Activated gamma-delta T cell (primary cell): Measurements from ENCODE around the gene CPNE4.
"Not testable (repeated sequence)": the region's sequence is repeated elsewhere in the genome, so short reads cannot be mapped to it uniquely, and the experiment has no call there.

Experiments used
- DNase-seq: peaks from one replicate; lab custom pipeline; 2025; lab: John Stamatoyannopoulos, UW
- total RNA-seq, 2 donors: gene quantifications; one replicate each; lab custom pipeline; 2026; lab: John Stamatoyannopoulos, UW

CPNE4 gene
- 0 reads per million in 2 donors for total RNA-seq

DNA sequence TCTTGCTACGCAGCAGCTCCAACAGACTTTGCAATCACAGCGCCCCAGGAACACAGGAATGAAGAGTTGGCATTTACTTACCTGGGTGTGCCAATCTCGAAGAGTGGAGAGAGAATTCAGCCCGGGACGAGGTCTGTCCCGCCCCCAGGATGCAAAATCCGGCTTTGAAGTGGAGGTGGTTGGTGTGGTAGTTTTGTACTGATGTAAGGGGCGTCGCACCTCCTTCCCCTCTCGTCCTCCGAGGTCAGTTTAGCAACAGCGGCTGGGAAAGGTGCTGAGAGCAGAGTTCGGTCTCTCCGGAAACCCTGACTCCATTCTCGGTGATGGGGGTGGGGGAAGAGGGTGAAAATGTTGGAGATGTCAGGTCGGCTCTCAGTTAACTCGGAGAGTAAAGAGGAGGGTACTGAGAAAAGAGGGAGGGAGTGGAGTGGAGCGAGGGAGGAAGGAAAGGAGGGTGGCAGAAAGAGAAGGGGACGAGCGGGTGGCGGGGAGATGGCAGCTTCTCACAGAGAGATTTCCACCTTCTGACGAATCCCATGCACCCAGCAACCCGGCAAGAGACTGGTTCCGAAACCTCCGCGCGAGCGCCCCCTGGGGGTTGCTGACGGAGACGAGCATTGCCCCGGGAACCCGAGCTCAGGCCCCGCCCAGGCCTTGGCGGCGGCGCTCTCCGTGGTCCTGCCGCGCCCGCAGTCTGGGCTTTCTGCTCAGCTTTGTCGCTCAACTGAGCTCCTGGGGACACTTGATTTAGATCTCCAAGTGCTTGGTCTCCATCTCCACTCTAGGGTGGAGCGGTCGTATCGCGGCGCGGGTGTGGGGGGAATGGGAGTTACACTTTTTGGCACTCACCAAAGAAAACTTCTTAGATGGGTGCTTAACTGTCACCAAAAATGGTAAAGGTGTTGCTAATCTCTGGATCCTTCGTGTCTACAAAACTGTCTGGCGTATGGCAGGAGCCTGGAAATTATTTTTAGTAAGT, at the start of gene CPNE4:
Gene CPNE4 (minus strand): TSS at position 529 of the 979 bp plus-strand sequence.
- DNase-seq: no peak

DNA sequence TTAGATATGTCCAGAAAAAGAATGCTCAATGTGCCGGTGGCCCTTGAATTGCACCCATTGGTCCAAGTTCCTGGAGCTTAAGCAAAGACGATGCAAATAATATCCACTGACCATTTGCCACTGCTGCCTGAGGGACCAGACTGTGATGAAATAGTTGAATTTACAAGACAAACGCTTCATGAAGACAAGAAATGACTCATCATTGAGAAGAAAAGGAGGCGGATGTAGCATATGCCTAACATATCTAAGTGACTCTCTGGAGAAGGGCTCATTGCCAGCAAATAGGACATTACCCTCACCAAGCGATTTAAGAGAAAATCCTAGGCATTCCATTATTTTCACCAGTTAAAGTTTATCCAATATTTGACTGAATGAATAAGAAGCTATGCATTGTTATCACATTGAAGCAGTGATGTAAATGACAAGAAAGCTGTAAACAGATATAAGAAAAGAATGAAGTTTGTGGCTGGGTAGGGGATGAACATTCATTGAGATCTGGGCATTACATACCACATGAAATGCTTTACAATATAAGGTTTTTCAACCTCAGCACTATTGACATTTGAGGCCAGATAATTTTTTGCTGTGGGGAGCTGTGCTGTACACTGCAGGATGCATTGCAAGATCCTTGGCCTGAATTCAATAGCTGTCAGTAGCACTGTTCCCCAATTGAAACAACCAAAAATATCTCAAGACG, 48.9 kb upstream of the CPNE4 start:
- no peak for DNase-seq

DNA sequence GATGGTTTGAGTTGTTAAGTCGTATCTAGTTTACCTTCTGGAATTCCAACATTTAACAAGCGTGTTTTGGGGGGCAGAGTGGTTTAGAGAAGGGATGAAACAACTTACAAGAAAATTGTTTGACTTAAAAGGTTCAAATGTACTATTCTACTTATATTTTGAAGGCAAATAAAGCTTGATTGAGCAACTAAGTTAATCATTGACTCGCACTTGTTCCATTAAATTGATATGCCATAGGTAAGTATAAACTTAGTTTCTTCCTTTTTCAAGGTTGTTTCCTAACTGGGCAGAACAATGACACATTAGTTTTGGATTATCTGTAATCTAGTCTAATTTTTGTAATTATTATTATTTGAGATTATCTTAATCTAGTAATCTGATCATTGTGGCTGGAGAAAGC, 48.3 kb upstream of the CPNE4 start:
- no peak for DNase-seq

DNA sequence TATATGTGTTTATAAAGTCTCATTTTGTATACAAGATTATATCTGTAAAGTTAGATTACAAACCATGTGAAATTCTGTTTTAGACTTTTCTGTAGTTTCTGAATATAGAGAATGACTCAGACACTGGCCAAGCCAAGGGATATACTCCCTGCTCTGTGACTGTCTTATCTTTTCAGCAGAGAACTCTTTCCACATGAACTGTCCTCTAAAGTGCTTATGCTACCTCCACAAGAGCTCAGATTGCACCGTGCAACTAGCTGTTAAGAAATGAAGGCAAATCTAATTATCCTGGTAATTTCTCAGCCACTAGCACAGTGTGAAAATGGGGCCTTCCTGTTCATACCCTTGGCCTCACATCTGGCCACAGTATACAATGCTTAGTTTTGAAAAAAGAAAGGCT, 44.3 kb upstream of the CPNE4 start:
- DNase-seq: no peak

DNA sequence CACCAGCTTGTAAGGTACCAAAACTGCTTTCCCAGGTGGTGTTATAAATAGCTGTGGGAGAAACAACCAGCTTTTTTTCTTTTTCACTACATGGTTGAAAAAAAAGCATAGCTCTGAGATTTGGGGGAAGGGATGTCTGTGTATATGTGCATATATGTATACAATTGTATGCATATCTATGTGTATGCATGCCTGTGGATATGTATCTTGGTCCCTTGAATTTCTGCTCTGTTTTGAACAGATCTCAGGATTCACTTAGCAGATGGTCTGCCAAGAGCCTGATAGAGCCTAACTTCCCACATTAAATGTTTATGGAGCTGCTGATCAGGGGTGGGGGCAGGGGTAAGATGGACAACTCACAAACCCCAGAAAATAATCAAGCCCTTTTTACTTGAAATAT, 39.0 kb upstream of the CPNE4 start:
- DNase-seq: no peak

DNA sequence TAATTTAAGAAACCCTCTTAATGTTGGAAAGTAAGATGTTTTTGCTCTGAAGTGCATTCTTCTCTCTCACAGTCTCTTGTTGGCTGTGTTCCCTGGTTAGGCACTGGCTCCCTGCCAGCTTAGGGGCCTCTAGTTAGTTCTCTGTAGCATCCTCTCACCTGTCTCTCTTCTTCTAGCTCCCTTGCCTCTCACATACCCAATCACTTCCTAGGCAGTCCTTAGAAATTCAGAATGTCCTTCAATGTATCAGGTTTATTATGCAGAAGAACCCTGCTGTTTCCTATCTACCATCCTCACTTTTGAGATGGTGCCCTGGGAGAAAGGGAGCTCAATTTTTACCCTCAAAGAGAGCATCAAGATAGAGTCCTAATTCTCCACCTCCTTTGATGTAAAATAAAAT, 36.2 kb upstream of the CPNE4 start:
- no peak for DNase-seq

DNA sequence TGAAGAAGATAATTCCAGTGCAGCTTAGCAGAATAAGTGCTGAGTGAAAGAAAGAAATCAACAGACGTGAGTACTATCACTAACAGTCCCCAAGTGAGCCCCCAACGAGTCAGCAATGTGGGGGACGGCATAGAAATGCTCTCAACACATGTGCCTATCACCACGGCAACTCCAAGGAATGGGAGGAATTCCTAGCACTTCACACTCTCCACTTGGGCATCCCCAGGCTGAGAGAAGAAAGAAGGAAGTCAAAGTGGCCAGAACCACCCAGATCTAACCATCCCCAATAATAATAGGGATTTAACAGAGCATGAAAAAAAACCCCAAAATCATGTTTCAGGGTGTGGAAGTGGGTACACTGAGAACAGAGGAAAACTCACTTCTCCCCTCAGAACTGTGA, 29.3 kb upstream of the CPNE4 start:
- no peak for DNase-seq

DNA sequence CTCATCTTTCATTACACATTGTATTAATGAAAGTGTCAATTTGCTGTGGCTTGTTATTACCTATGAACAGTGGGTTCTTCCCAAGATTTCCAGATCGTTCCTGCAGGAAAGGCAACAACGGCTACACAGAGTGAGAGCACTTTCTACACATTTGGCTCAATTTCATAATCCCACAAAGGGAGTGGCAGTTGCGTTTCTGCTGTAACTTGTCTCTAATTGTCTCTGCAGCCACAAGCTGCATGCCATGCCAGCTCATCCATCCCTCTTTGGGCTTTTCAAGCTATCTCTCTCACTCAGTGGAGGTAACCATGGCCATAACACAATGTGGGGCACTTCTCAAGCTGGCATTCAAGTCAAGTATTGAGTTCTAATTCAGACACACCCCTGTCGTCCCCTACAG, 27.7 kb upstream of the CPNE4 start:
- no peak for DNase-seq

DNA sequence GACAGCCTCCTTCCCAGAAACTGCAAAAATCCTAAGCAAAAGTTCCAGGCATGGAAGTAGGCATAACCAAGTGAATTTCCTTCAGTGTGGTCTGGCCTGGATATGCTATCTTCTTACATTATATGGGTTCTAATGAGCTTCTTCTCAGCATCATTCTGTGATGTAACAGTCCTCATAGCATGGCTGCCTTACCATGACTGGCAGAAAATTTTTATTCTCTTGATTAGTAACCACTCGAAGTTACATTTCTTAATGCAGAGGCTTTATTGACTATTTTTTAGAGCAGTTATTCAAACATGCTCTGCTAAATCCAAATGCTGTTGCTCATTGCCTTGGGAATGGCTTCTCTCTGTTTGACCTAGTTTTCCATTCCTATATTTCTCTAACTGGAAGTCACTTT, 21.1 kb upstream of the CPNE4 start:
- no peak for DNase-seq

DNA sequence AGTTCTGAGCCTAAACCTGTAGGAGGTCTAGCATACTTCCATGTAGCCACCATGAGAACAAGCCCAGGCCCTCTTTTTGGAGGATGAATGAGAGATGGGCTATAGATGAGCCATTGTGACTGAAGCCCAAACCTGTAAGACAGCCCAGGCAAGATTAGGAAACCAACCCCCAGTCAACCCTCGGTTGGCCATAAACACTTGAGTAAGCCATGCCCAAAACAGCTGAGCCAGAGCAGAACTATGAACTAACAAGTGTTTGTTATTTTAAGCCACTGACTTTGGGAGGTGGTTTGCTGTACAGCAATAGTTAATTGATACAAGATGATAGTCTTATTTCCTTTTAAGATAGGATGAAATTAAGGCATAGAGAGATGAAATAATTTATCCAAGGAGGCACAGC, 12.4 kb upstream of the CPNE4 start:
- DNase-seq: no peak

DNA sequence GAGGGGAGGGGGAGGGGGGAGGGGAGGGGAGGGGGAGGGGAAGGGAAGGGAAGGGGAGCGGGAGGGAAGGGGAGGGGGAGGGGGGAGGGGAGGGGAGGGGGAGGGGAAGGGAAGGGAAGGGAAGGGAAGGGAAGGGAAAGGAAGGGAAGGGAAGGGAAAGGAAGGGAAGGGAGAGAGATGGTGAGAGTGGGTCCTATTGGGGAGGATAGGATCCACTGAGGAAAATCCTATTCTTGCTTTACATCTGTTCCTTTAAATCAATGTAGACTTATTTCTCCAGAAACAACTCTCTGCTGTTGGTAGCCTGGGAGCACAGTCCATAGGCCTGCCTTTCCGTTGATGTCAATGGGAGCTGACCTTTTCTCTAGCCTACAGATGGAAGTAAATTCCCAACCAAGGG, 10.1 kb upstream of the CPNE4 start:
- DNase-seq: not testable (repeated sequence)

DNA sequence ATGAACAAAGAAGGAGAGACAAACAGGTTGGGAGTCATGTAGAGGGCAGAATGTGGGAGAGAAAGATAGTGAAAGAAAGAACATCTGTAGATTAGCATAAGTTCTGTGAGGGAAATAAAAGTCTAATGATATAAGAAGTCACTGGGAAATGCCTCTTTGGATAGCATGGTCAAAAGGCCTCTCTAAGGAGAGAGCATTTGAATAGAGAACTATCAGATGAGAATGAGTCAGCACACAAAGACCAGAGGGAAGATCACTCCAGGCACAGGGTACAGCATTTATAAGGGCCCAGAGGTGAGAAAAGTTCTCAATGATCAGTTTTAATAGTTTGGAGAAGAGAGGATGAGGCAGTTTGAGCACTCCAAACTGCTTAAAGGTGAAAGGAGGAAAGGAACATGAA, 7.9 kb upstream of the CPNE4 start:
- DNase-seq: no peak

DNA sequence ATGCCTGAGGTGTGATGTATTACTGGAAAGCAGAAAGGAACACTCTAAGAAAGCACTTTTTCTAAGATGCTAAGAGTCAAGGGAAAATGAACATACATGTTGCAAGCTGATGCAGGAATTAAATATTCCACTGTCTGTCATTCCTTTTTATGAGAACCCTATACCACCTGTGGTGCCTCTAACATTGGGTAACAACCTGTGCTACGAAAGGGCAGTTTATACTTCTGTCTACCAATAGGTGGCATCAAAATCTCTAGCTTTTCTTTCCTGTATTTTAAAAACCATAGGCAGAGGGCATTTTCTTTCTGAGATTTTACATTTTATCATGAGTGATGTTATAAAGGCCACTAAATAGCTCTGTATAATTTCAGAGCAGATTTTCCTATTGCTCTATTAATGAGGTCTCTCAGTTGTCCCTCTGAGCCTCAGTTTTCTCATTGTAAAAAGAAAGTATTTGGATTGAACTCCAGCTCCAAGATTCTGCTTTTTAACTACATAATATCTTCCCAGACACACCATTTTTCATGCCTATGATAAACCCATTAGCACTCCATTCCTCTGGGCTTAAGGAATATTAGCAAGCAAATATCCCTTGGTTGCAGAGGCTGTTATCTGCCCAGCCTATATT, 3.5 kb upstream of the CPNE4 start:
- DNase-seq: no peak

DNA sequence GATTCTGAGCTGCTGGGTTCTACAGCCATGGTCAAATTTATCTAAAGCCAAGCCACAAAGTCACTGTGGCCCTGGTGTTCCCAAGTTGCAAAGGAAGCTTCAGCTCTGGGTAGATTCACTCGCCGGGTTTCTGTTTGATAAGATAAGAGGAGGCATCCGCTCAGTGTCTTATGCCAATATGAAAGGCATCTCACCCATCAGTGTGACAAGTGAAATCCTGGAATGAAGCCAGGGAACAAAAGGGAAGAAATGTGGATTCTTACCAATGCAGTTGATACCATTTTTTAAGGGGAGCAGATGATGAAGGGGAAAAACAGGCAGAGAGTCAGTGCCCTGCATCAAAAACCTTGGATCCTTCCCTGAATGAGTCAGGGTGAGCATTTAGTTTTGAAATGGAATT, 2.8 kb upstream of the CPNE4 start:
- no peak for DNase-seq

DNA sequence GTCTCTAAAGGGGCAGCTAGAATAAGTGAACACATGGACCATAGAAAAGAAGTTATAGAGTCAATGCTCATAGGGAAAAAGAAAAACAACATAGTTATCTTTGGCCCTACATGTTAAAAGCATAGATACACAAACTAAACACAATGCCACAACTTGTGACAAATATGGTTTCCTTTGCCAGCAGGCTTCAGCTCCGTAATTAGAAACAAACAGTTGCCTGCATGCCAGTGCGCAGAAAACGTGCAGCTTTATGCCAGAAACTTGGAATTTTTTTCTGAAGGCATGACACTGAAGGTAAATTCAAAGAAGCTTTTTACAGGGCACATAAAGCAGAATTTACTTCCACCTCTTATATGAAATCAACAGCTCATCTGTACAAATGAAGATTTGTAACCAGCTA, 2.2 kb upstream of the CPNE4 start:
- DNase-seq: no peak

DNA sequence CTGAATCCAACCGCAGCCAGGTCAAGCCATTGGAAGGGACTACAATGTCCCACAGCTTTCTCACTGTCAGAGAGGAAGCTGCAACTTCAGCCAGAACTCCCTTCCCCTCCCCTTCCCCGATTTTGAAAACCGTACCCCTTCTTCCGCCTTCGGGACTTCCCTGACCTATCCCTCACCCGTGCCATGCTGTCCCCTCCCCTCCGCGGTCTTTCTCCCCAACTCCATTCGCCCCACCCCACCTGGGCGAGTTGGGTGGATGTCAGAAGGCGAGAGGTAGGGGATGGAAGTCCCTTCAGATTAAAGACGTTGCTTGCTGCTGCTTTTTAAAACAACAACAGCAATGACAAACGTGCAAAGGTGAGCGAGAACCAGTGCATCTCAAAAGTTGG, 723 bp downstream of the CPNE4 start:
- no peak for DNase-seq

DNA sequence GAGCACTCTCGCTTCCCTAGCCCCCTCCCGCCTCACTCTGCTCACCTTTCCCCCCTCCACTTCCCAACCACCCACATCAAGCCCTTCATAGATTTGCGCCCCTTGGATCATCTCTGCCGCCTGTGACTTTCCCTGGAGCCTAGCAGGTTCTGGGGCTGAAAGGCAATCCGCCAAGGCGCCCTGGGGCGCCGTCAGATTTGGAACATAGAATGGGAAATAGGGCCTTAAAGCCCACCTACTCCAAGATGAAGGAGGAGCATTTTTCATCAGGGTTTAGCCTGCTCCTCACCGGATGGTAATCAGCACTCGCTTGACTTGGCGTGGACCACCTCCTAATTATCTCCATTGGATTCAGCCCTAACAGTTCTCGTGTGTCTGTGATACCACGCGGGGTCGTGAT, 1.3 kb downstream of the CPNE4 start:
- no peak for DNase-seq

DNA sequence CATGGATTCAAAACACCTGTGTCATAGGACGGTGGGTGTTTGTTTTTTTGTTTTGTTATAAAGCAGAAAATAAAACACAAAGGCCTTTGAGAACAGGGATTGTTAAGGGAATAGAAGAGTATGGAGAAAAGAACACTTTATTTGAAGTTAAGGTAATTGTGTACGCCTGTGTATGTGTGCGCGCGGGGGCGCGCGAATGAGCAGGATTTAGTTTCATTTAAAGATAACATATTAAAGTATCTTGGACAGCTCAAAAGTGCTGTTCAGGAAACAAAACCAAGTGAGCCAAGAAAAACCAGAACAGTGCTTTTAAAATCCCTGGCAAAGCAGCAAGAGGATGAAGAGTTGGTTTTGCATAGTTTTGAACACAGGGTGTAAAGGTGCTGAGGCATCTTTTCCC, 1.9 kb downstream of the CPNE4 start:
- no peak for DNase-seq

DNA sequence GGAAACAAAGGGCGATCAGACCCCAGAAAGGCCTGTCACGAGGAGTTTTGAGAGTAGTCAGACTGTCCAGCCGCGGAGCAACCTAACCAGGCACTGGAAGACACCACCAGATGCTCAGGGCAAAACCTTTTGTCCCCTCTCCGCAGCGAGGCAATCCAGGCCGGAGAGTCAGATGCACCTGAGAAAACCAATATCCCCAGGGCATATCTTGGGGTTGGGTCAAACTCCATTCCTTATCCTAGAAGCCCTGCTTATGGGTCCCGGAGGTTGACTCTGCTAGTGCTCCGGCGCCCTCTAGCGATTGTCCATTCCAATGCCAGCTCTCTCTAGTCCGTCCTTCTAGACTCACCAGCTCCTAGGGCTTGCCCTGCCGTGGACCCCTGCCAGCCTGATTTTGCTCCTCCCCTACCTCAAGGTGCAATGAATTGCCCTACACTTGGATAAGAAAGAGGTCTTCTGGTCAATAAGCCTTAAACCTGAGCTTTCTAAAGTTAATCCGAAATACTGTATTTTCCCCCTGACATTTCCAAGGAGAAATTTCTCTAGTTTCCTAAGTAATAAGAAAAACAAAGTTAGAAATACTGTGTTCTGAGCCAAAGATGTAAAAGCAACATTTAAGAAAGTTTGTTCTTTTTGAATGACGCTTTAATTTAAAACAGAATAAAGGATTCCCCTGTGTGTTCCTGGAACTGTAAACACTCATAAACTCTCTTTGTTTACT, 5.5 kb downstream of the CPNE4 start:
- no peak for DNase-seq

DNA sequence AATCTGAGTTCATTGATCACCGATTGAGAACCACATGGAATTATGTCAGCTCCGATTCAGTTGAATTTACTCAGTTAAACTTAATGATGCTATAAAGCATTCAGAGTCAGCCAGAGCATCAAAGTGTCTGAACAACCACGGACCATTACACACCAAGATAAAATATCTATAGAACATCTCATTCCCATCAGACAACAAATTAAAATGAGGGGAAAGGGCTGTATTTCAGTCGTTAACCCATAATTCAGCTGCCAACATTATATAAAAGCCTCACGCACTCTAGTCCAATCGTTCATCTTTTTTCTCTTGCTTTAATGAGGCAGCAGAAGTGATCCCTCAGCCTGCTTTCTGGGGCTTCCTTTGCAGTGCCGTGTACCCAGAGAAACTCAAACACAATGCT, 11.9 kb downstream of the CPNE4 start:
- no peak for DNase-seq

DNA sequence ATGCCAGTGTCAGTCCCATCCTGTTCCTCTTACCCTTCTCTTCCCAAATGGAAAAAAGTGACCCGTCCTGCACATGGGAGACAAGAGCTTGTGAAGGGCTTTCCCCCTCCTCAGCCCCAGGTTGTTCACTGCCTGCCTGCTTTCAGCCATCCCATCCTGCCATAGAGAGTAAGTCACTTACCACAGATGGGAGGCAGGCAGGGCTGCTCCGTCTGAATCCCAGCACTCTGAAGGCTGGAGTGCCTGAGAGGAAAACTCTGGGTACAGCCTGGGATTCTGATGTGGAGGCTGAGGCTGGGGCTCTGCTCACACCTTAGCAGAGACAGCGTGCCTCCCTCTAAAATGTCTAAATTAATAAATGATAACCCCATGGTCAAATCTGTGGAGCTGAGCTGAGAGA, 14.8 kb downstream of the CPNE4 start:
- DNase-seq: no peak

DNA sequence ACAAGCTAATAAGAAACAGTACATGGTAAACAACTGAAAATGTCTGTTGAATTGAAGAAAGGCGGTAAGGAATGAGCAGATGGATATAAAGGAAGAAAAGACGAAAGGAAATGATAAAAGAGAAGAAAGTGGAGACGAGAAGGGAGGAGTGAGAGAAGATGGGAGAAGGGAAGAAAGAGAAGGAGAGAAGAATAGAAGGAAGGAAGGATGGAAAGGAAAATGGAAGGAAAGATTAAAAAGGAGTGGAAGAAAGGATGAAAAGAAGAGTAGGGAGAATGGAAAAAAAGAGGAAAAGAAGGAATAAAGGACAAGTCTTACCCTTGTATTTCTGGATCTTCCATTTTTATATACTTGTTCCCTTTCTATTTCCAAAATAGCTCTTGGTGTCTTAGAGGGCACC, 17.7 kb downstream of the CPNE4 start:
- no peak for DNase-seq
